Measurements from ENCODE around the gene MAD1L1.
A peak's percentile ranks its signal among the peaks of the same experiment; 100 is the strongest.

The MAD1L1 gene

DNA sequence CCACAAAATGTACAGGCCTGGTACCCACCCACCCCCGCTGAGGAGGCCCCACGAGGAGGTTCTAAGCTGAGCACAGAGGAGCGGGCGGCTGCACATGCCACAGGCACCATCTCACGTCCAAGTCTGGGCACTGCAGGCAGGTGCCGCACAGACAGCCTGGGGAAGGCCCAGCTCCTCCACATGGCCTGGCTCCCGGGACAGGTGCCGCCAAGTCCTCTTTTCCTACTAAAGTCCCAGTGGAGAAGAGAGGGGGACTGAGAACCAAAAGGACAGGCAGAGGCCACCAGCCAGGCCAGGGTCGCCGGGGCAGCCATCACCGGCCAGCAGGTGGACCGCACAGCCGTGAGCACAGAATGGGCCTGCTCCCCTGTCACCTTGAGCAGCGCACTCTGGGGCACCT is 91.1 kb downstream of the MAD1L1 start:
- no peak for DNase-seq (ENCODE audit: low read depth in 2 of 3, low spot score in 1 of 3)

DNA sequence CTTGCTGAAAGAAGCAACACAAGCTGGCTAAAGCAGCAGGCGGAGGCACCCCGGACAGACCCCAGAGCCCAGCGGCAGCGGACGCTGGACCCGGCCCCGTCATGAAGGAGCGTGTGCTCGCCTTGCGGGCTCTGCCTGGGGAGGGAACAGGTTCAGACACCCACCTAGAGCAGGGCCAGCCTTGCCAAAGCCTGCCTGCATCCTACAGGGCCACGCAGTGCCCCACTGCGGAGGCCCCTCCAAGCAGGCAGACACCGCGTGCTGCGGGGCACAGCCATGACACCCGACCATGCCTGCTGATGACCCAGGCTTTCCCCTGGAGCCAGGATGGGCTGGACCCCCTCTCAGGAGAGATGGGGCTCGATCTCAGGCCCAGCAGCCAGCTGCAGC is 91.7 kb downstream of the MAD1L1 start:
- DNase-seq (ENCODE audit: low read depth in 2 of 3, low spot score in 1 of 3) = no peak

DNA sequence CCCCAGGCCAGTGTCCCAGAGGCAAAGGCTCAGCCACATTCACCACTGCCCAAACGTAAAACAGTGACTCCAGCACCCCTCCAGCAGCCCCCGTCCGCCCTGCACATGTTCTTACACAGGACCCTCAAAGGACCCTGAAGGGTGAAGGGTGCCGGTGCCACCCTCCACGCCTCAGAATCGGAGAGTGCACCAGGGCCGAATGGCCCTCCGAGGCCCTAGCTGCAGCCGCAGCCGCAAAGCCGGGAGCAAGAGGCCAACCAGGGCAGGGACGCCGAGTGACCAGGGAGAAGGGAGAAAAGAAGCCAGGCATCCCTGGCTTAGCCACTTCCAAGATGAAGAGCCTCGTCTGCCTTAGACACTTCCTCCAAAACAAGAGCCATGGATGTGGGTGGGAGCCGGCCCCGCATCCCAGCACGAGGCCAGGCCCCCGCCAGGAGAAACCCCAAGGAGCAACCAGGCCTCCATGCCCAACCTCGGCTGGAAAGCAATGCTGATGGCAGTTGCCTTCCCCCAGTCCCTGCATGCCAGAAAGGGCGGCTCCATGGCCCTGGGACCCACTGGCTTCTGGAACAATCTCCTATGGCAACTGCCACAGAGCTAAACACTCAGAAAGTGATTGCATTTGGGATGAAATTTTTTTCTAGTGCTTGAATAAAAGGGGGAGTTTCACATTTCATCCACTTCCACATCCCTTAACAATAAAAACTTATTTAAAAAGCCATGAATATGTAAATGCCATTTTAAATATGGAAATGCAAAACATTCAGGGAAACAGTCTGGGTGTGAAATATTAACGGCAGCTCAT is 92.3 kb downstream of the MAD1L1 start:
- DNase-seq (ENCODE audit: low read depth in 2 of 3, low spot score in 1 of 3) = no peak

DNA sequence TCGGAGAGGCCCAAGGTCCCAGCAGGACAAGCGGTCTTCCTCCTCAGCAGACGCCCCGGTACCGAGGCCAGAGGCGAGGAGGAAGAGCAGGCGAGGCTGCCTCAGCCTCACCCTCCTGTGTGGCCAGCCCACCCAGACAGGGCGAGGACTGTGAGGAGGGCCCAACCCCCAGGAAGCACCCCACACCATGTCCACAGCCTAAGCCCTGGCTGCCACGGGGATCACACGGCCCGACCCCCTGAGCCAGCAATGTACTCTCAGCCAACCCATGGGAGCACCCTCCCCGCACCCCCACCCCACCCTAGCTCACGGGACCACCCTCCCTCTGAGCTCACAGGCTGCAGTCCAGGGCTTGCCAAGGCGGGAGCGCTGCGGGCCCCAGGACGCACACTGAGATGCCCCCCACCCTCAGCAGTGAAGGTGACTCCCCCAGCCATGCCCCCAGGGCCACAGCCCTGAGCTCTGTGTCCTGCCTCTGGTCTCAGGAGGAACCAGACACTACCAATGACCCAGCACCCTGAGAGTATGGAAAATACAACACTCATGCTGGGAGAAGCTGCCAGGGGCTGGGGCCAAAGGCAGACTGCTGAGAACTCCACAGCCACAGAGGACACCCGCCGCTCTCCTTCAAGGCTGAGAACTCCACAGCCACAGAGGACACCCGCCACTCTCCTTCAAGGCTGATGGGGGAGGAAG is 93.6 kb downstream of the MAD1L1 start:
- no peak for DNase-seq (ENCODE audit: low read depth in 2 of 3, low spot score in 1 of 3)

DNA sequence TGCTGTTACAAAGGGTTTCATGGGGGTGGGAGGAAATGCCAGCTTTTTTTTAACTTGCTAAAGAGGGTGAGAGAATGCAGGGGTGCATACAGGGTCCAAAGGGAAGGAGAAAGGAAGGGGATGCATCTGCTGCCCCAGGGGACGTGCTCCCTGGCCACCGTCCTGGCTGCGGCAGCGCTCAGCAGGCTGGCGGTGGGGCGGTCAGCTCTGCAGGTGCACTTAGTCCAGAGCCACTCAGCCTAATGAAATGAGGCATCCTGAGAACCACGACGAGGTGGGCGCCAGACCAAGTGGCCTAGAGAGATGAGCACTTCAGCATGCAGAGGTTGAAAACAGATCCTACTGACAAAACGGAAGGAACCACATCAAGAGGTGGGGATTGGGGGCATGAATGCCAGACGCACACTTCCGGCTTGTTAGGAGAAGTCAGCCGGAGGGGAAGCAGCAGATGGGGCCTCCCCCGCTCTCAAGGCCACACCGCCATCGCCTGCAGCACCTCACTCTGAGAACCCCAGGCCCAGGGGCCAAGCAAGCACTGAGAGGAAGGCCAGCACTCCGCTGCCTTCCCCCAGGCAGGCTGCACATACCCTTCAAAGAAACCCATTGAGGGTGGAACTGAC is 94.5 kb downstream of the MAD1L1 start:
- peak; percentile 27 to 36 (median 29) for DNase-seq (ENCODE audit: low read depth in 2 of 3, low spot score in 1 of 3)

DNA sequence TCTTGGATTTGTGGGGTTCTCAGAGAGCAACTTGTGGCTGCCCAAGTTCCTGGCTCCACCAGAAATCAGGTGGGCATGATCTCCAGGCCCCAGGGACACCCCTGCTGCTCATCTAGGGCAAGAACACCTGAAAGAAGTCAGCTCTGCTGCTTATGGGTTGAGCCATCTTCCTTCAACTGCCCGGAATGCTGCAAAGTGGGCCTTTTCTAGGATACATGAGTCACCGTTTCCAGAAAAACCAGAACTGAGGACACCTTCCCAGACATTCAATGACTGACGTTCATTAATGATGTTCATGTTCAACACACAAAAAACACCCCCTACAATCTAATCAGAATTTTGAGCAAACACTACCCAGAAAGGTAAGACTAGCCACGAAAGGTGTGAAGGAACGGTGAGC is 98.0 kb downstream of the MAD1L1 start:
- no peak for DNase-seq (ENCODE audit: low read depth in 2 of 3, low spot score in 1 of 3)

DNA sequence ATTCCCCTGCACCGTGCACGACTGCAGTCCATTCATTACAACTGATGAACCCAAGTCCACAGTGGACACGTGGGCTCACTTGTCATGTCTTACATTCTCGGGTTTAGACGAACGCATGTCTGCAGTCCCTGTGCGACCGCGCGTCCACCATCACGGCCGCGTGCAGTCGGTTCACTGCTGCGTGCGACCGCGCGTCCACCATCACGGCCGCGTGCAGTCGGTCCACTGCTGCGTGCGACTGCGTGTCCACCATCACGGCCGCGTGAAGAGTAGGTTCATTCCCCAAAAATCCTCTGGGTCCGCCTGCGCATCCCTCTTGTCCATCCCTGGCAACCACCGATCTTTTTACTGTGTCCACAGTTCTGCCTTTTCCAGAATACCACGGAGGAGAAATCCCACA is 100.5 kb downstream of the MAD1L1 start:
- no peak for DNase-seq (ENCODE audit: low read depth in 2 of 3, low spot score in 1 of 3)

DNA sequence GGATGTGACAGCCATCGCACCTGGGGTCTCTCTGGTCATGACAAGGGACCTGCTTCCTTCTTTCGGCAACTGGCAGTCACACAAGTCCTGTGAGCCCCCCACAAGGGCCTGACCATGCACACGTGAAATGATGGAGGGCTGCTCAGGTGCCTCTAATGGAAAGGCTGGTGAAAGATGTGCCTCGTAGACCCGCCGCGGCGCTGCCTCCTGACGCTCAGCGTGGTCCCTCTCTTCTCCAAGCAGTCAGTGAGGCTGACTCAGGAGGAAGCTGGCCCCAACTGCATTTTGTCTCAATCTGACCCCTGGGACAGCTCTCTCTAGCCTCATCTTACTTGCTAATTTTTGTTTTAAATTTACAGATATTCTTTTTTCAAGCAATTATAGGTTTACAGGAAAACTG is 100.9 kb downstream of the MAD1L1 start:
- DNase-seq (ENCODE audit: low read depth in 2 of 3, low spot score in 1 of 3) = no peak

DNA sequence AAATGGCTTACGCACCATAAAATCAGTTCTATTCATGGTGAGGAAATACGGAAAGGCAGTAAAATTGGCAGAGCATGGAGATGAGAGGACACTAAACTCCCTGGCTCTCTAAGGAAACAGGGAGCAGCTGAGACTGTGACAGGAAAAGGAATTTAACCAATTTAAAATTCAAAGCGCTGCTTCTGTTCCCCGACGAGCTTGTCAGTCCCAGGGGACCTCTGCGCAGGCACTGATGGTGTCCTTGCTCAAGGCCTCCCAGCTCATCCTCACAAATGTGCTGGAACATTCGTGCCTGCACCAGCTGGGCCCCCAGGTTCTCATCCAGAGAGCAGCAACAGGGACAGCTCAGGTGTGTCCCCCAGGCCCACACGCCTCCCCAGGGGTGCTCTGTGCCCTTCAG is 101.4 kb downstream of the MAD1L1 start:
- DNase-seq (ENCODE audit: low read depth in 2 of 3, low spot score in 1 of 3) = no peak

DNA sequence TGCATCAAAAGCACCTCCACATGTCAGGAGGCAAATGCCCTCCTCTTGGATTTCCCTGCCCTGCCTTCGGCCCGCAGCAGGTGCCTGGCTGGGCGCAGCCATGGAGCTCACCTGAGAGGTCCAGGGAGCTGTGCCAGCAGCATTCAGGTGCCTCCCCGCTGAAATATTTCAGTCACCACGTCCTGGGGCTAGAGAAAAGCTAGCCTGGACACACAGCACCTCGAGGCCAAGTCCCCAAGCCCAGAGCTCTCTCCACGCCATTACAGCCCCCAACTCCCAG is 102.7 kb downstream of the MAD1L1 start:
- DNase-seq (ENCODE audit: low read depth in 2 of 3, low spot score in 1 of 3) = no peak

DNA sequence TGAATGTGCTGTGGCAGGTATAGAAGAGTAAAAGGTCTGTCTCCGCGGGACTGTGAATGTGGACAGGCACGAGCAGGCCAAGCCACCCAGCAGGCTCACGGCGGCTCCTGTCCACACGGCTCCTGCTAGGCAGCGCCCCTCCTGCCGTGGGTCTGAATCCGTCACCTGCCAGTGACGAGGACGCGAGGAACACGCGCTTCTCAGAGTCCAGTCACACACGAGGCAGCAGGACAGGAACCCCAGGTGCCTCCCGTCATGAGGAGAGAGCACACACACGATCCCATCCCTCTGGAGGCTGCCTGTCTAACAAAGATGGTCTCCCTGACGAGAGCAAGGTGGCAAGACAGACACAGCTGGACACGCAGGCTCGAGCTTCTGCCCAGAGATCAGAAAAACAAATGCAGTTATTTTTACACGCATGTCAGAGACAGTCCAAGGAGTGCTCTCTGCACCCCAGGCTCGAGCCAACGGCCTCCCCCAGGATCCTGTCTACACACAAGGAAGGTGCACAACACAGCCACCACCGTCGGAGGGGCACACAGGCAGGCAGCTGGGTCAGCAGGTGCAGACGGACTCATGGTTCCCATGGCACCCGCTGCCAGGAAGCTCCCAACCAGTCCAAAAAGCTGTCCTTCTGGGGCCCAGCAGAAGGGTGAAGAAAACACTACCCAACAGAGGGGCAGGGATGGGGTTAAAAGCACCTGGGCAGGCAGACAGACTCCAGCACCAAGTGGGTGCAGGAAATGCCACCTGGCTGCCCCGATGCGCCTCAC is 103.2 kb downstream of the MAD1L1 start:
- no peak for DNase-seq (ENCODE audit: low read depth in 2 of 3, low spot score in 1 of 3)

DNA sequence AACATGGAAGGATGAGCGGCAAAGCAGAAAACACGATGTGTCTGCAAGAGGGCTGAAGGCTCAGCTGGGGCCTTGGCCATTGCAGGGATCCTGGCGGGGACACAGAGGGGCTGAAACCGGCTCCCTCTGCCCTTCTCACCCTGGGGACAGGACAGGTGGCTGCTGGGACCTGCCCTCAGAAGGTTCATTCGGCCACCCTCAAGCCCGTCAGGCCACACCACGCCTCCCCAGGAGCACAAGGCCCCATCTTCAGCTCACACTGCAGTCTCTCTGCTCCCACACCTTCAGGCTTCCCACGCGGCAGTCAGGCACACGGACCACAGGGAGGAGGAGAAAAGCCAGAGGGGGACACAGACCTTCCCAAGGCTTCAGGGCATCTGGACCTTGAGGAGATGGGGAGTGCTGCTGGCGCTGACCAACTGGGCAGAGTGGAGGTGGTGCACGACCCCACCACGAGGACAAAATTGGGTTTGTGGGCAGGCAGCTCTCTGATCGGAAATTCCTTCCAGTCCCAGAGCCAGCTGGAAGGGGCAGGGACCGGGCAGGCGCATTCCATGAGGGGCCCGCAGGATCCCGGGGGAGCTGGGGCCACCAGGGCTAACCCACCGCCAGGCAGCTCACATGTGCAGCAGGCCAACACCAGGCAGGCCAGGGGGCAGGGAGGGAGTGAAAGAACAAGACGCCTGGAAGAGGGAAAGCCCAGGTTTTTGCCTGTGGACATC is 104.0 kb downstream of the MAD1L1 start:
- DNase-seq (ENCODE audit: low read depth in 2 of 3, low spot score in 1 of 3) = no peak

DNA sequence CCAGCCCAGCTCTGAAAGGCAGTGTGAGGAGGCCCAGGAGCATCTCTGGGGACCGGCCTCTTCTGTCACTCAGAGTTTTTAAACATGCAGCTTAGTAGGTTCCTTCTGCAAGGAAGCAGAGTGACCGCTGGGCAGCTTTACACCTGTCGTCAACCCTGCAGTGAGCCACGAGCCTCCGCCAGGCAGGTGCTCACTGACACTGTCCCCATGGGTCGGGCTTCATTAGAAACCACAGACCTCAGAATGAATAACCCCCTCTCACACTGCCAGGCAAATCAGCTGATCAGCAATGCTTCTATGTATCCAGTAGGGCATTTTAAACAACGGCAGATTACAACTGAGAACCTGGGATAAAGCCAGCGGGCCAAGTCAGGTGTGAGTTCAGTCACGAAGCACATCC is 106.1 kb downstream of the MAD1L1 start:
- no peak for DNase-seq (ENCODE audit: low read depth in 2 of 3, low spot score in 1 of 3)

DNA sequence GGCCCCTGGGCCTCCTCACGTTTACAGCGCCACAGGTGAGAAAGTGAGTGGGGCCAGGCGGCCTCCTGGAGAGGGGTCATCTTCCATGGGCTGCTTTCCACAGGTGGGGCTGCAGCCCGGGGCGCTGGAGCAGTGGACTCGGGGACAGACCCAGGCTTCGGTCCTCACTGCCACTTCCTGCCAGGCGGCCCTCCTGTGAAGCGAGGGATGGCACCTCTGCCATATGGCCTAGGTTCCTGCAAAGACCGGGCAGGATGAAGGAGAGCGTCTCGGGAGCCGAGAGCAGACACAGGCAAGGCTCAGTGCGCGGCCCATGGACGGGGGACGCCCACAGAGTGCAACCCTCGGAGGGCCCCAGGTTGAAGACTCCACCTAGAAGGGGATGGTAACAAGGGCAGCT is 106.8 kb downstream of the MAD1L1 start:
- no peak for DNase-seq (ENCODE audit: low read depth in 2 of 3, low spot score in 1 of 3)

DNA sequence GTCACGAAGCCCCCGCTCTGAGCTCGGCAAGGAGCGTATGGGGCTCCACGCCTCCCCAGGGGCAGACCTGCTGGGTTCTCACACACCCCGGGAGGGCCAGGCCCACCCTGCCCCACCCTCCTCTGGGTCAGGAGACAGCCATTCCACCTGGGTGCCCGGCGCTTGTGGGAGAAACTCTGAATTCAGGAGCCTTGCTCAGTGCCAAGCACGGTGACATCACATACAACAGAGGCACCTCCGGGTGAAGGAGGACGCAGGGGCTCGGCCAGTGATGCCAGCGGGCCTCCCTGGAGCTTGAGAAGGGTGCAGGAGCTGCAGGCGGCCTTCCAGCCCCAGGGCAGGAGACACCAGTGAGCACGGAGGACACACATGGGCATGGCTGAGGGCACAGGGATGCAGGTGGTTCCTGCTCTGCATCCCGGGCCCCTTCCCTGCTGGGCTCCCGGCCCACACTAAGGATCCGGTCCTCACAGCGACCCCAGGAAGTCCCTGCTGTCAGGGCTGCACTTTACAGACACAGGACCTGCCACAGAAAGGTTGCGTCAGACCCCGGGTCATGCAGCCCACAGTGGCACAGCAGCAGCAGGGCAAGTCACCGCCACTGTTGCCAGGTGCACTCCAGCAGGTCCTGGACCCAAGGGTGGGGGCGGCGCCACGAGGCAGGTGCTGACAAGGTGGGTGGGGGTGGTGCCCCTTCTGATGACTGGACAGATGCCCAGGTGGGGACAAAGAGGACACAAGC is 108.0 kb downstream of the MAD1L1 start:
- DNase-seq (ENCODE audit: low read depth in 2 of 3, low spot score in 1 of 3) = no peak

DNA sequence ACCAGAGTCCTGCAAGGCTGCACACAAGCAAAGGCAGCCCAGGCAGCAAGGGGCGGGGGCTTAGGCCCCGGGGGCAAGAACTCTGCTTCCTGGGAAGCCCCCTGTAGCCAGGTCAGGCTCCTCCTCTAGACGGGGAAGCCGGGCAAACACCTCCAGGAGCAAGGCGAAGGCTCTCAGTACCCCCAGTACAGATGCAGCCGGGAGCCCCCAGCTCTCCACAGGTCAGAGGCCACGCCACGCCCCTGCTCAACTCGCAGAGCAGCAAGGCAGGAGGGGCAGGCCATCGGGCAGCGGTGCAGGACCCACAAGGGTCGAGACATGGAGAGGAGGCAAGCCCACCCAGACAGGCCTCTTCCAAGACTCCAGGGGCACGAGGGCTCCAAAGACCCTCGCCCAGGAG is 108.8 kb downstream of the MAD1L1 start:
- no peak for DNase-seq (ENCODE audit: low read depth in 2 of 3, low spot score in 1 of 3)

DNA sequence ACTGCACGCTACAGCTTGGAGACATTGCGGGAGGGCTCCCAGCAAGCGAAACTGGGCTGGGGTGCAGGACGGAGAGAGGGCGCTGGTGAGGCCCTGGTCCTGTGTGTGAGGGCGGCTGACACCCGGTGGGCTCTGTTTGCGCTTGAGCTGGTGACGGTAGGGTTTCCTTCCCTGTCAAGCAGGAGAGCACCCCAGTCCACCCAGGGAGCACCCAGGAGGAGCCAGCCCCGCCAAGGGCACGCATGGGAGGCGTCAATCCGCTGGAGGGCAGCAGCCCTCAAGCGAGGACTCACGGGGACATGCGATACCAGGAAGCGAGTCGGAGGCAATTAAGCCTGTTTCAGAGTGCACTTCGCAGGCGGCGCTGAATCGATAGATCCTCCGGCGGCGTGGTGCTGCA is 109.4 kb downstream of the MAD1L1 start:
- no peak for DNase-seq (ENCODE audit: low read depth in 2 of 3, low spot score in 1 of 3)

DNA sequence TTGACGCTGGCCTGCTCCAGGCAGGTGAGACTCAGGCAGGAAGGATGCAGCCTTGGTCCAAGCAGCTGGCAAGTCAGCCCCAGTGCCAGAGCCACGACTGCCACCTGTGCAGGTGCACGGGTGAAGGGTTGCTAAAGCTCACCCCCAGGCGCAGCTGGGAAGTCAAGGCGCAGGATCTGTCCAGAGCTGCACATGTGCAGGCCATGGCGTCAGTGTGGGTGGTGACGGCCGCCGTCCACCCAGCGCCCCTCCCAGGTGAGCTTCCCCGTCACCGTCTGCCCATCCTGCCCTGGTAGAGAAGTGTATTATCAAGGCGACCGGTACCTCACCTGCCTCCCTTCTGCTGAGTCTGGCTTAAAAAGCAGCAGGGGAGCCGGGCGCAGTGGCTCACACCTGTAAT is 110.1 kb downstream of the MAD1L1 start:
- DNase-seq (ENCODE audit: low read depth in 2 of 3, low spot score in 1 of 3) = no peak

DNA sequence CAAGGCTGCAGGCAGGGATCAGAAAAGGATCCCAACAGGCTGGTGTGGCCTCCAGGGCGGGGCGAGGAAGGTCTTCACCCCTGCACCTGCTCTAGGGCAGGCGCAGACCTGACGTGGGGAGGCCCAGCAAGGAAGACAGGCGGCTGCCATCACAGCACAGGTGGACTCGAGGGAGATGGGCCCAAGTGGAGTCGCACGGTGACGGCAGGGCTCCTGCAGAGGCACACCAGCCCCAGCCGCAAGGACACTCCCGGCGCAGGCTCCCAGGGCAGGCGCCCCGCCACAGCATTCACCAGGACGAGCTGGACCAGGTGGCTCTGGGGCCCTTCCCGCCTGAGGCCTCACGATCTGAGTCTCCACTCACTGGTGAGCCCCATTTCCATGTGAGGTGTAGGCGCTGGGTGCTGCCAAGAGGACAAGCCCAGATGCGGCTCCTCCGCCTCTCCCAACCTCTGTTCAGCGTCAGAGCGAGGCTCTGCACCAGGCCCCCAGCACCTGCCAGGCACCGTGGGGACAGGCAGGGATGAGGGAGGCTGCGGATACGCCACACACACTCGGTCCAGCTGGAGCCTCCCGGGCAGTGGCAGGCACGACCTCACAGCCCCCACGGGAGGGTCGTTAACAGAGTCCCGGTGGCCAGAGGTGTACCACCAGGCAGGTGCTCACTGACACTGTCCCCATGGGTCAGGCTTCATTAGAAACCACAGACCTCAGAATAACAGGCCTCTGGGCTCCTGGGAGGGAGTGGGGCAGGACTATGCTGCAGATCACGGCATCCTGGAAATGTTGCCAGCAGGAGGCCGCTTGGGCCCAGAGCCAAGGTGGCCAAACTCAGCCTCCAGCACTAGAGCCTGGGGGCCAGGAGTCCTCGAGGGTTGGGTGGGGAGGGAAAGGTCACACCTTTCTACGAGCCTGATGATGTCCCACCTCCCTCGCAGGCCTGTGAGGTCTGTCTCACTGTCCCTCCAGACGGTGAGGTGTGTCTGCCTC is 111.6 kb downstream of the MAD1L1 start:
- no peak for DNase-seq (ENCODE audit: low read depth in 2 of 3, low spot score in 1 of 3)

Data from stimulated activated CD4-positive, alpha-beta T cell treated with anti-CD3 and anti-CD28 coated beads, Interleukin-12 subunit alpha, Interleukin-12 subunit beta, amount 100 ng/mL, for 48 hours (primary cell).